Measurements from ENCODE around the gene TBRG4.
"Not testable (repeated sequence)": the region's sequence is repeated elsewhere in the genome, so short reads cannot be mapped to it uniquely, and the experiment has no call there.

TBRG4 gene

DNA sequence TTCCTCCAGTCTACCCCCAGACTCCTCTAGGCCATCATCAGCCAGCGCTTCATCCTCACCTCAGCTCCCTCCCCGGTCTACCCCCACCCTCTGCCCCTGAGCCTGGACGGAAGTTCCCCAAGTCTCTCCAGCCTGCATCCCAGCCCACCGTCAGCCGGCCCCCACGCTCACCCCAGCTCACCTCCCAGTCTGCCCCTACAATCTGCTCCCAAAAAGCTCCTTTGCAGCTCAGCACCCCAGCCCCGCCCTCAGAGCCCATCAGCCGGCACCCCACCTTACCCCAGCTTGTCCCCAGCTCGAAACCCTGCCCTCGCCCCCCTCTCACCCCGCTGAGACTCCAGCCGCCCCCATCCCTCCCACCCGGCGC is 45.8 kb upstream of the TBRG4 start:
- no peak overlapping the region for H3K27ac ChIP-seq
- TF ChIP-seq, protein P1, sequence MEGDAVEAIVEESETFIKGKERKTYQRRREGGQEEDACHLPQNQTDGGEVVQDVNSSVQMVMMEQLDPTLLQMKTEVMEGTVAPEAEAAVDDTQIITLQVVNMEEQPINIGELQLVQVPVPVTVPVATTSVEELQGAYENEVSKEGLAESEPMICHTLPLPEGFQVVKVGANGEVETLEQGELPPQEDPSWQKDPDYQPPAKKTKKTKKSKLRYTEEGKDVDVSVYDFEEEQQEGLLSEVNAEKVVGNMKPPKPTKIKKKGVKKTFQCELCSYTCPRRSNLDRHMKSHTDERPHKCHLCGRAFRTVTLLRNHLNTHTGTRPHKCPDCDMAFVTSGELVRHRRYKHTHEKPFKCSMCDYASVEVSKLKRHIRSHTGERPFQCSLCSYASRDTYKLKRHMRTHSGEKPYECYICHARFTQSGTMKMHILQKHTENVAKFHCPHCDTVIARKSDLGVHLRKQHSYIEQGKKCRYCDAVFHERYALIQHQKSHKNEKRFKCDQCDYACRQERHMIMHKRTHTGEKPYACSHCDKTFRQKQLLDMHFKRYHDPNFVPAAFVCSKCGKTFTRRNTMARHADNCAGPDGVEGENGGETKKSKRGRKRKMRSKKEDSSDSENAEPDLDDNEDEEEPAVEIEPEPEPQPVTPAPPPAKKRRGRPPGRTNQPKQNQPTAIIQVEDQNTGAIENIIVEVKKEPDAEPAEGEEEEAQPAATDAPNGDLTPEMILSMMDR (IDR thresholded peaks at IDR 0.05), result no peak
- no peak for TF ChIP-seq ZFX (IDR thresholded peaks at IDR 0.05; ENCODE audit: borderline replicate concordance)

DNA sequence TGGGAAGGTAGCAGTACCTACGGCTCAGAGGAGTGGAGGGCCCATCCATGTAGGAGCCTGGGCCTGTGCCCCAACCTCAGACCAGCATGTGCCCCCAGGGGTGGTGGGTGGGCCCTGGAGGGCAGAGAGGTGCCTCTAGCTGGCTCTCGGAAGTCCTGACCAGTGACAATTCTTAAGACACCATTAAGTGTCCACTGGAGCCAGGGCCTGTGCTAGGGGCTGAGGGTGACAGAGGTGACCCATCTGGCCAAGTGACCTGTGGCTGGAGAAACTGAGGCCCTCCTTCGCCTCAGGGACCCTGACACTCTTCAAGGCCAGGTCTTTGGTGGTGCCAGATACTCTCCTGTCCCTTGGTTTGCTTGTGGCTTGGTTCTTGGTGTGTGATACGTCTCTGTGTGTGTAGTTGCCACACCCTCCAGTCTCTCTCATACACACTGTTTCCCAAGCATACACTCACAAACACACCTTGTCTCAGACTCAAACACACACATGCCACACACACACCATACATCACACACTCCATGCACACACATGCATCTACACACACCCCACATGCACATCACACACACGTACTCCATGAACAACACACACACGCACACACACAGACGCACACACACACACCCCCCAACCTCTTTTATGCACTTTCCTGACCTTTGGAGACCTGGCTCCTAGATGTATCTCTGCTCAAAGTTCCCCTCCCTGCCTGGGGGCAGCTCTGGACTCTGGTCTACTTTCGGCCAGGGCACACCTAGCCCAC is 45.2 kb upstream of the TBRG4 start:
- H3K27ac ChIP-seq, result no peak overlapping the region
- no peak for TF ChIP-seq ZFX (IDR thresholded peaks at IDR 0.05; ENCODE audit: borderline replicate concordance)
- TF ChIP-seq, protein P1 (IDR thresholded peaks at IDR 0.05), result no peak

DNA sequence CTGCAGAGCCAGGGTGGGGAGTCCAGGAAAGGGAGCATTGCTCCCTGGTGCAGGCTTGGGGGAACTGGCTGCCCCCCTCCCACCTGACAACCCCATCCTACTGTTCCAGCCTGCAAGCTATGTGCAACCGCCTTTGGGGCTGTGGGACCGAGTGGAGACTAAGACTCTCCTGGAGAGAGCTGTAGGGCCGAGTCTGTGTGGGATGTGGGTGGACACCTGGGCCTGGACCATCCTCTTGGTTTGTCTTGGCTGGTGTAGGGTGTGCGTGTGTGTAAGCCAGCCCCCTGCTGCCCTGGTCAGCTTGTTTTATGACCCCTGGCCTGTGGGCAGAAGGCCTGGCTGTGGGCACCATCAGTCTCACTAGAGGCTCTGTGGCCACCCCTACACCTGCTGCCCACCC is 44.4 kb upstream of the TBRG4 start:
- no peak overlapping the region for H3K27ac ChIP-seq
- TF ChIP-seq, protein P1 (IDR thresholded peaks at IDR 0.05), result no peak
- TF ChIP-seq ZFX (IDR thresholded peaks at IDR 0.05; ENCODE audit: borderline replicate concordance), result no peak

DNA sequence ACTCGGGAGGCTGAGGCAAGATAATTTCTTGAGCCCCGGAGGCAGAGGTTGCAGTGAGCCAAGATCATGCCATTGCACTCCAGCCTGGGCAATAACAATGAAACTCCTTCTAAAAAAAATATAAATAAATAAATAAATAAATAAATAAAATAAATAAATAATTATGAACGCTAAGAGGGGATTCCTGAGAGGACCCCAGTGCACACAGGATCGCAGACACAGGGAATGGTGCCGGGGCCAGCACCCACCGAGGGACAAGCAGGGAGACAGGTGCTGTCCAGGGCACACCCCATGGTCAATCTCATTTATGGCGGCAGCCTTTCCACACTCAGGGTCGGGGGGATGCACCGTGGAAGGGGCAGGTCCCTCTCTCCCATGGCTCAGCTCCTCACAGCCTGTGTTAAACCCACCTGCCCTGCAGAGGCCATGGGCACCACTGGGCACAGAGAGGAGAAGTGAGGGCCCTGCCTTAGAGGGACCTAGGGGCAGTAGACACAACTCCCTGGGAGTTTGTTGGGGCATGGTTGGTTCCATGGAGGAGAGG is 43.9 kb upstream of the TBRG4 start:
- TF ChIP-seq, protein P1 (IDR thresholded peaks at IDR 0.05), result no peak
- no peak for TF ChIP-seq ZFX (IDR thresholded peaks at IDR 0.05; ENCODE audit: borderline replicate concordance)
- no peak overlapping the region for H3K27ac ChIP-seq

DNA sequence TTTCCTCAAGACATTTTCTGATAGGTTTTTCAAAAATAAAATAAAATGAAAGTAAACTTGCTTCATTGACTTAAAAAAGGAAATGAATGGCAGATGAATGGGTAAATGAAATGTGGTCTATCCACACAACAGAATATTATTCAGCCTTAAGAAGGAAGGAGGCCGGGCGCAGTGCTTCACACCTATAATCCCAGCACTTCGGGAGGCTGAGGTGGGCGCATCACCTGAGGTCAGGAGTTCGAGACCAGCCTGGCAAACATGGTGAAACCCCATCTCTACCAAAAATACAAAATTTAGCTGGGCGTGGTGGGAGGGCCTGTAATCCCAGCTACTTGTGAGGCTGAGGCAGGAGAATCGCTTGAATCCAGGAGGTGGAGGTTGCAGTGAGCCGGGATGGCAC is 42.4 kb upstream of the TBRG4 start:
- not testable (repeated sequence) for H3K27ac ChIP-seq

DNA sequence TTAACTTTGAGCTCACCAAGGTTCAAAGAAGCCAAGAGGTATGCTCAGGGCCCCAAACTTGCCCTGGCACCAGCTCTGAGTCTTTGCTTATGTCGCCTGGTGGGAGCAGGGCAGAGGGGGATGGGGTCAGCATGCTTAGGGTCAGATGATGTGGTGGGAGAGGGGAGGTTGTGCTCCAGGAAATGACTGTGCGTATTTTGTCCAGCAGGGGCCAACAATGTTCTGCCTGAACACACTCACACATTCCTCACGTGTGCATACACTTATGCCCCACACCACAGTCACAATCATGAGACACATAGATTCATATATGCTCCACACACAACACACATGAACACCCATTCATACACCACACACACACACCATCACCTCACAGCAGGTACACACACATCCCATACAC is 41.7 kb upstream of the TBRG4 start:
- no peak overlapping the region for H3K27ac ChIP-seq
- TF ChIP-seq, protein P1 (IDR thresholded peaks at IDR 0.05), result peak; percentile 6; the same call in 1 of the 2 replicates
- TF ChIP-seq ZFX (IDR thresholded peaks at IDR 0.05; ENCODE audit: borderline replicate concordance), result no peak

DNA sequence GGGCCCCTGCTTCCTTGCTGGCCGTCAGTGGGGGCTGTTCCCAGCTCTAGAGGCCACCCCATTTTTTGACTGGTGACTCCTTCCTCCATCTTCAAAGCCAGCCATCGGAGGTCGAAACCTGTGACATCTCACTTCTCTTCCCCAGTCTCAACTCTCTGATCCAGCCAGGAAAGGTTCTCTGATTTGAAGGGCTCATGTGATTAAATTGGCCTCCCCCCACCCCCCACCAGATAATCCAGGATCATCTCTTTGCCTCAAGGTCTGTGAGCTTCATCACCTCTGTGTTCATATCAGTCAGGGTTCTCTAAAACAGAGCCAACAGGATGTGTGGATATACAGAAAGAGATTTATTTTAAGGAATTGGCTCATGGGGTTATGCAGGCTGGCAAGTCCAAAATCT is 40.5 kb upstream of the TBRG4 start:
- H3K27ac ChIP-seq, result no peak overlapping the region
- no peak for TF ChIP-seq ZFX (IDR thresholded peaks at IDR 0.05; ENCODE audit: borderline replicate concordance)
- TF ChIP-seq, protein P1 (IDR thresholded peaks at IDR 0.05), result no peak

Measured in 22Rv1 (cell line).